GM19328 (cell line): Measurements from ENCODE around the gene CAMK2G.
"Not testable (repeated sequence)": the region's sequence is repeated elsewhere in the genome, so short reads cannot be mapped to it uniquely, and the experiment has no call there.

Experiments used
- ATAC-seq: cut with Tn5 transposase; IDR thresholded peaks from one replicate; pipeline ENCODE4 v1.9.1; 2021; ENCODE audit warnings: mild to moderate bottlenecking, moderate library complexity; ENCODE audit not compliant: unreplicated experiment

CAMK2G gene

GRCh38 chr10:73874267-73875138 is at the start of gene CAMK2G:
Gene CAMK2G, minus strand, starts transcription at chr10:73874555. Its CDS starts 94 bp downstream, at chr10:73874461.
- ATAC-seq: peak; percentile 68

DNA sequence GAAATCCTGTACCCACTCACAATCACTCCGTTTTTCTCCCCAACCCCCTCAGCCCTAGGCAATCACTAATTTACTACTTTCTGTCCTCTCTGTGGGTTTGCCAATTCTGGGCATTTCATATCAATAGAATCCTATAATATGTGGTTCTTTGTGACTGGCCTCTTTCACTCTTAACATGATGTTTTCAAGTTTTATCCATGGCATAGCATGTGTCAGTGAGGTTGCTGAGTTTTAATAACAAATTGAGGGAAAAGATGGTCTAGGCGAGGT is 48.4 kb upstream of the CAMK2G start:
- ATAC-seq: no peak

DNA sequence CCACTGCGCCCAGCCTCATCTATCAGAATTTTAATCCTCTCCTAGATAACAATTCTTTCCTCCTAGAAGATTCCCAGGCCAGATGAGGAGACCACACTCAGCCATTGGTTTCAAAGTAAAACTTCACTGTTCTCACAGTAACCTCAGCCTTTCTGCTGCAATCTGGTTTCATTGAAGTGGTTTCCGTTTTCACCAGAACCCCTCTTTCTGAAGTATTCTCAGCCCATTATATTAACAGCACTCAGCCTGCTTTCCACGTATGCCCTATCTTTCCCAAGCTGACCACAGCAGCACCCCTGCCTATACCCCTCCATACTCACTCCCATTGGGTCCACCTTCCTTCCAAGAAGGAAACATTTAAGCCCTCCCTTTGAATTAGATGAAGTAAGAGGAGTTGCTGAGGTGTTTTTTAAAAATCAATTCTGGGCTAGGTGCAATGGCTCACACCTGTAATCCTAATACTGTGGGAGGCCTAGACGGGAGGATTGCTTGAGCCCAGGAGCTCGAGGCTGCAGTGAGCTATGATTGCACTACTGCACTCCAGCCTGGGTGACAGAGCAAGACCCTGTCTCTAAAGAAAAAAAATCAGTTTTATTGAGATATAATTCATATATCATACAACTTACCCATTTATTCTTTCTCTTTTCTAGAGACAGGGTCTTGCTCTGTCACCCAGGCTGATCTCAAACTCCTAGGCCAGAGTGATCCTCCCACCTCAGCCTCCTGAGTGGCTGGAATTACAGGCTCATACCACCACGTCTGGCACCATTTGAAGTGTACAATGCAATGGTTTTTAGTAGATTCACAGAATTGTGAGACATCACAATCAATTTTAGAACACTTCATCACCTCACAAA is 47.9 kb upstream of the CAMK2G start:
- ATAC-seq: no peak

GRCh38 chr10:73920089-73920488 is 45.7 kb upstream of the CAMK2G start:
- no peak for ATAC-seq

- ATAC-seq: not testable (repeated sequence)
These were observed 45.1 kb upstream of the CAMK2G start for GRCh38 chr10:73919481-73919880.

DNA sequence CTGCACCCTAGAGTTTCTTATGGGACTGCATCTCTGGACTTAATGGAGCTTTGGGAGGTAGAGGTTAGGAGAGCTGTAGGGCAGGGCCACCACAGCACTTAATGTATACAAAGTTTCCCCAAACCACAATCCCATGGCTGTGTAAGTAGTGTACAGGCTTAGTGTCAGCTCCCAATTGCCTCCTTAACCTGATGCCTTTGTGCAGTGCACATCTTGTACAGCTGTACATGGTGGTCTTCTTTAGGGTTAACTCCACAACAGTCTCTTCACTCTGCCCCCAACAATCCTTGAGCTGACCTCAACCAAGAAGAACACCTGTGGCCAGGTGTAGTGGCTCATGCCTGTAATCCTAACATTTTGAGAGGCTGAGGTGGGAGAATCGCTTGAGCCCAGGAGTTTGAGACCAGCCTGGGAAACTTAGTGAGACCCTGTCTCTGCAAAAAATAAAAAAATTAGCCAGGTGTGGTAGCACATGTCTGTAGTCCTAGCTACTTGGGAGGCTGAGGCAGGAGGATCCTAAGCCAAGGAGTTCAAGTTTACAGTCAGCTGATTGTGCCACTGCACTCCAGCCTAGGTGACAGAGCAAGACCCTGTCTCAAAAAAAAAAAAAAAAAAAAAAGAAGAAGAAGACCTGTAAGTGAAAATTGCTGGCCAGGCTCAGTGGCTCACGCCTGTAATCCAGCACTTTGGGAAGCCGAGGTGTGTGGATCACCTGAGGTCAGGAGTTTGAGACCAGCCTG is 43.4 kb upstream of the CAMK2G start:
- ATAC-seq: no peak

DNA sequence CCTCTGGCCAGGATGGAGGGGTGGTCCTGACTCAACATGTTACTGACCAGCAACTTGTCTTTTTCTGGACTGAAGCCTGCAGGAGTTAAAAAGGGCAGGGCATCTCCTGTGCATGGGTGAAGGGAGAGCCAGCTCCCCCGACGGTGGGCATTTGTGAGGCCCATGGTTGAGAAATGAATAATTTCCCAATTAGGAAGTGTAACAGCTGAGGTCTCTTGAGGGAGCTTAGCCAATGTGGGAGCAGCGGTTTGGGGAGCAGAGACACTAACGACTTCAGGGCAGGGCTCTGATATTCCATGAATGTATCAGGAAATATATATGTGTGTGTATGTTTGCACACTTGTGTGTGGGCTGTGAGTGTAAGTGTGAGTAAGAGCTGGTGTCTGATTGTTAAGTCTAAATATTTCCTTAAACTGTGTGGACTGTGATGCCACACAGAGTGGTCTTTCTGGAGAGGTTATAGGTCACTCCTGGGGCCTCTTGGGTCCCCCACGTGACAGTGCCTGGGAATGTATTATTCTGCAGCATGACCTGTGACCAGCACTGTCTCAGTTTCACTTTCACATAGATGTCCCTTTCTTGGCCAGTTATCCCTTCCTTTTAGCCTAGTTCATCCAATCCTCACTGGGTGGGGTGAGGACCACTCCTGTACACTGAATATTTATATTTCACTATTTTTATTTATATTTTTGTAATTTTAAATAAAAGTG is 42.6 kb upstream of the CAMK2G start:
- no peak for ATAC-seq

- no peak for ATAC-seq
These were observed 41.0 kb upstream of the CAMK2G start for GRCh38 chr10:73915206-73915851.

- no peak for ATAC-seq
These were observed 39.7 kb upstream of the CAMK2G start for GRCh38 chr10:73914036-73914435.

- ATAC-seq: no peak
These were observed 37.2 kb upstream of the CAMK2G start for GRCh38 chr10:73911553-73912004.

DNA sequence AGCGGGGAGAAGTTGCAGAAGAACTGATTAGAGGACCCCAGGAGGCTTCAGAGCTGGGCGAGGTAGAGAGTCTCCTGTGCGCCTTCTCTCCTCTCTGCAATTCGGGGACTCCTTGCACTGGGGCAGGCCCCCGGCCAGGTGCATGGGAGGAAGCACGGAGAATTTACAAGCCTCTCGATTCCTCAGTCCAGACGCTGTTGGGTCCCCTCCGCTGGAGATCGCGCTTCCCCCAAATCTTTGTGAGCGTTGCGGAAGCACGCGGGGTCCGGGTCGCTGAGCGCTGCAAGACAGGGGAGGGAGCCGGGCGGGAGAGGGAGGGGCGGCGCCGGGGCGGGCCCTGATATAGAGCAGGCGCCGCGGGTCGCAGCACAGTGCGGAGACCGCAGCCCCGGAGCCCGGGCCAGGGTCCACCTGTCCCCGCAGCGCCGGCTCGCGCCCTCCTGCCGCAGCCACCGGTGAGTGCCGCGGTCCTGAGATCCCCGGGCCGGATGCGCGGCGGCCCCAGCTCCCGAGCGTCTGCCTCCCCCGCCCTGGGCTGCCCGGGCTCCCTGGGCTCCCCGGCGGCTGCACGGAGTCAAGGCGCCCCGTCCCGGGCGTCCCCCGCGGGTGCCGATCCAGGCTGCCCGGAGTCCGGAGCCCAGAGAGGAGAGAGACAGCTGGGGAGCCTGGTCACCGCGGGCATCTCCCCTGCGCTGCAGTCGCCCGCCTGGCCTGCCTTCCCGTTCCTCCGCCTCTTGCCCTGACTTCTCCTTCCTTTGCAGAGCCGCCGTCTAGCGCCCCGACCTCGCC is 36.6 kb upstream of the CAMK2G start, which contains the start of gene PLAU:
TSS of gene PLAU (plus strand) at position 369 of the 789 bp plus-strand sequence. CDS start 424 bp downstream, outside the sequence.
- no peak for ATAC-seq

- ATAC-seq: no peak
These were observed 36.0 kb upstream of the CAMK2G start for GRCh38 chr10:73910401-73910763.

DNA sequence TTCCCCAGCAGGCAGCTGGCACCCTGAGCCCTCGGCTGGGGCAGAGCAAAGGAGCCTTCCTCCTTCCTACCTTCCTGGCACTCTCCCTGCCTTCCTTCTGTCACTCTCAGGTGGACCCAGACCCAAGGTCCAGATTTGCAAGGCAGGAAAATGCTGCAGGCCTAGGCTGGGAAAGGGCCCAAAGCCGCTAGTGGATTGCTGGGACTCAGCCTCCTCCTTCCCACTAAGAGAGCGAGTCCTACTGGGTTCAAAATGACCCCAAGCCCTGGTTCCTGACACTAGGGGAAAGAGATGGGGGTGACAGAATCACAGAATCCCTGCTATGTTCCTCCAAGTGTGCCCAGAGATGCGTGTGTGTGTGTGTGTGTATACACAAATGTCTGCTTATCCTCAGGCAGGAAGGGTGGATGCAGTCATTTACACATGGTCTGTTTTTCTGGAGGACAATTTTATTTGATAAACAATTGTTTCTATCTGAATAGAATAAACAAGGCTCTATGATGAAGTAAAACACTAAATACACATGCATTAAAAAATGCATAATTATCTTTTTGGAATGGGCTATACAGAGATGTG is 35.3 kb upstream of the CAMK2G start:
- no peak for ATAC-seq

DNA sequence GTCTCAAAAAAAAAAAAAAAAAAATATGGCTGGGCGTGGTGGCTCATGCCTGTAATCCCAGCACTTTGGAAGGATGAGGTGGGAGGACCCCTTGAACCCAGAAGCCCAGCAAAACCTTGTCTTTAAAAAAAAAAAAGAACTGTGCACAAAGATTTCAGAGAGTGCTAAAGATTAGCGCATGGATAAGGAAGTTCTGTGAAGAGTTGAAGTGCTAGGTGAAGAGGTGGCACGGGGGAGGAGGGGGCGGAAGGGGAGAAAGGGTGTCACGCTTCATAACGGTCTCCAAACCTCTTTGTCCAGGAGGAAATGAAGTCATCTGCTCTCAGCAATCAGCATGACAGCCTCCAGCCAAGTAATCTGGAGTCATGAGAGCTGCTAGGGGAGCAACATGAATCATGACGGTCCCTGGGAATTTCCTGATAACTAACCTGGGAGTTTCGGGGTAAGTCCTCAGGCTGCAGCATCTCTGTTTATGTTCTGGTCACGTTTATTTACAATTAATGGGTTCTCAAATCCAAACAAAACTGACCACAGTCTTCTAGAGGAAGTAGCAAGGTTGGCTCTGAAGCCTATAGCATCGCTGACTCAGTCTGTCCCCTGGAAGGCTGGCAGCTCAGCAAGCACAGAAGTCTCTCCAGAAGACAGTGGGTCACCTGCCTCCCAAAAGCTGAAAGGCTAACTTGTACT is 34.6 kb upstream of the CAMK2G start:
- no peak for ATAC-seq

DNA sequence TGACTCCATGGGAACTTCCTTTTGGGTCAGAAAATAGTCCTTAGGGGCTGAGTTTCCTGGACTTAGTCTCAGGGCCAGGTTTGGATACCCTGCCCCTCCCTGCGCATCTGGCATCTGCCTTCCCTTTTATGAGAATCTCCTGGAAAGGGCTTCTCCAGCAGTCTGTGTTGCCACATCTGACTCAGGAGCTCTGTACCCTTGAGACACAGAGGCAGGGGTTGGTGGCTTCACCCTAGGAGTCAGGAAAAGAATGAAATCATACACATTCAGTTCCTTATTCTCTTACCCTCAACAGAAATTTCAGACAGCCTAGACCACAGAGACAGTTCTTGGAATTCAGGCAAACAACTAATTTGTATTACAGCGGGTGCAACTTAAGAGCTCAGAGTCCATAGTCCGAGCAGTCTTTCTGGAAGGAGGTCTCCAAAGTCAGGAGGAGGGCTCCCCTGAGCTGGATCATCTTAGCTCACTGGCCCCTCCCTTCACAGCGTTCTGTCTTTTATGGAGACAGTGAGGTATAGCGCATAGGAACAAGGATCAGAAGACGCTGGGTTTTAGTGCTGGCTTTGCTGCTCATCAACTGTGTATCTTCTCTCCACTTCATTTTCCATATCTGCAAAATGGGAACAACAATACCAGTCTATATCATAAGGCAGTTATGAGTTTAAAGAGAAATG is 33.6 kb upstream of the CAMK2G start:
- no peak for ATAC-seq

DNA sequence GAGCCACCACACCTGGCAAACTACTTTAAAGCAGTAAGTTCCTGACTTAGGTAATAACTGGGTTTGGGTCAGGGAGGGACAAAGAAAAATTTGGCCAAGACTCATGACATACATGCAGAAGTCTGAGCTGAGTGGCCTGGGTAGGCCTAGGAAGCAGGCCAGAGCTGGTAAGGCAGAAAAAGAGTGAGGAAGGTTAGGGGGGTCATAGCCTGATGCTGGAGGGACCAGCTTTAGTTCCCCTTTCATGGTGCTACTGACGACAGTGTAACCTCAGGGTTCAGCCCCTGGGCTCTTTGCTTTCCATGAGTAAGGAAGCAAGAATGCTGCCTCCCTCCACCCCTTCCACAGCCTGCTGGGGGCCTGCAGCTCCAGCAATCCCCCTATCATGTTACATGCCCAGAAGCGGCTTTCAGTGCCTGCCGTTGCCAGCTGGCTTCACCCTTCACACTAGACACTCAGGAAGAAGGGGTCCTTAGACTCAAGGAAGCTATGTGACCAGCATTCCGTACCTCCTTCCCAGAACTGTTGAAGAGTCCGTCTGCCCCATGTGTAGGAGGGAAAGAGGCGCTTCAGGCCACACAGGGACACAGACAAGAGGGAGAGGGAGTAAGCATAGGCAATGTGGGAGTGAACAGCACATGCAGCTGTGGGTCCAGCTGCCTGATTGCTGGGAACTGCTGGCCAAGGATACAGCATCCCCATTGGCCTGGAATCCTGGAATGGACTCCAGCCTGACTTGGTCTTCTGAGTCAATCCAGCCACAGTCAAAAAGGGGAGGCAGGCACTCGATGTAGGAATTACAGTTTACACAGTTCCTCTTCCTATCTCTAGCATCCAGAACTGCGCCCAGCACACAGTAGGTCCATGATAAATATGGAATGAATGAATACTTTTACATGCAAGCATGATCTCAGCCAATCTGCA is 32.4 kb upstream of the CAMK2G start:
- ATAC-seq: no peak
